H9 (cell line): ENCODE measurements around the gene VGLL3. TPM values are rescaled to one million over a fixed set of nuclear protein-coding genes. Genes with fewer than 3 reads are reported as not detected.

Experiments
- DNase-seq: peaks from one replicate; pipeline ENCODE4 v3.0.0-alpha.2; 2017
- H2AFZ ChIP-seq: one replicate; pipeline ENCODE4 v1.6.1; 2013; ENCODE audit warnings: mild to moderate bottlenecking, low read length, control low read depth, moderate library complexity
- H2AK5ac ChIP-seq: 2 replicates; pipeline ENCODE4 v1.6.1; 2013; ENCODE audit warnings: low read length, control low read depth, mixed read lengths; ENCODE audit not compliant: insufficient read length
- H2BK120ac ChIP-seq: one replicate; pipeline ENCODE4 v1.6.1; 2013; ENCODE audit warnings: low read depth, mild to moderate bottlenecking, low read length, control low read depth, inconsistent platforms; ENCODE audit not compliant: poor library complexity, severe bottlenecking
- H2BK12ac ChIP-seq: 2 replicates; pipeline ENCODE4 v1.6.1; 2013; ENCODE audit warnings: low read length, control low read depth, mixed read lengths, low read depth; ENCODE audit not compliant: insufficient read length
- H2BK15ac ChIP-seq: 2 replicates; pipeline ENCODE4 v1.6.1; 2013; ENCODE audit warnings: low read depth, low read length, control low read depth
- H2BK20ac ChIP-seq: one replicate; pipeline ENCODE4 v1.6.1; 2013; ENCODE audit warnings: low read depth, mild to moderate bottlenecking, low read length, control low read depth, inconsistent platforms; ENCODE audit not compliant: poor library complexity, severe bottlenecking
- H2BK5ac ChIP-seq: 2 replicates; pipeline ENCODE4 v1.6.1; 2013; ENCODE audit warnings: low read length, control low read depth, mixed read lengths; ENCODE audit not compliant: insufficient read length
- H3K14ac ChIP-seq: 2 replicates; pipeline ENCODE4 v1.6.1; 2013; ENCODE audit warnings: low read length, control low read depth; ENCODE audit not compliant: insufficient read depth
- H3K18ac ChIP-seq: 2 replicates; pipeline ENCODE4 v1.6.1; 2013; ENCODE audit warnings: low read depth, mild to moderate bottlenecking, mixed read lengths, low read length, control low read depth; ENCODE audit not compliant: insufficient read length
- H3K23ac ChIP-seq: 2 replicates; pipeline ENCODE4 v1.6.1; 2013; ENCODE audit warnings: low read length, control low read depth, mixed read lengths, low read depth; ENCODE audit not compliant: insufficient read length
- H3K23me2 ChIP-seq: 2 replicates; pipeline ENCODE4 v1.6.1; 2013; ENCODE audit warnings: low read depth, mild to moderate bottlenecking, mixed read lengths, low read length, control low read depth; ENCODE audit not compliant: insufficient read length, poor library complexity, severe bottlenecking
- H3K27ac ChIP-seq: 2 replicates; pipeline ENCODE4 v1.5.1; 2013; ENCODE audit warnings: low read length, control low read depth, mixed read lengths, low read depth; ENCODE audit not compliant: insufficient read length
- H3K27me3 ChIP-seq: 2 replicates; pipeline ENCODE4 v1.6.1; 2013; ENCODE audit warnings: low read length, control low read depth, inconsistent platforms; ENCODE audit not compliant: insufficient read depth
- H3K4ac ChIP-seq: 2 replicates; pipeline ENCODE4 v1.6.1; 2013; ENCODE audit warnings: low read depth, mild to moderate bottlenecking, control low read depth, inconsistent platforms, low read length, moderate library complexity
- H3K4me1 ChIP-seq: 2 replicates; pipeline ENCODE4 v1.6.1; 2013; ENCODE audit warnings: low read length, control low read depth, inconsistent platforms; ENCODE audit not compliant: insufficient read depth
- H3K4me2 ChIP-seq: 2 replicates; pipeline ENCODE4 v1.6.1; 2013; ENCODE audit warnings: low read length, control low read depth, mixed read lengths; ENCODE audit not compliant: insufficient read length, insufficient read depth
- H3K56ac ChIP-seq: 2 replicates; pipeline ENCODE4 v1.6.1; 2013; ENCODE audit warnings: low read depth, mild to moderate bottlenecking, mixed read lengths, low read length, control low read depth; ENCODE audit not compliant: insufficient read length
- H3K79me1 ChIP-seq: 2 replicates; pipeline ENCODE4 v1.6.1; 2013; ENCODE audit warnings: low read depth, mild to moderate bottlenecking, moderate library complexity, low read length, control low read depth, inconsistent platforms; ENCODE audit not compliant: insufficient read depth, poor library complexity, severe bottlenecking
- H3K79me2 ChIP-seq: 2 replicates; pipeline ENCODE4 v1.6.1; 2013; ENCODE audit warnings: low read length, control low read depth, inconsistent platforms; ENCODE audit not compliant: insufficient read depth
- H3K9ac ChIP-seq: 2 replicates; pipeline ENCODE4 v1.6.1; 2013; ENCODE audit warnings: low read length, control low read depth, mixed read lengths; ENCODE audit not compliant: insufficient read length; ENCODE audit errors: extremely low read depth
- H3K9me3 ChIP-seq: one replicate; pipeline ENCODE4 v1.6.1; 2013; ENCODE audit warnings: low read depth, low read length, inconsistent platforms; ENCODE audit not compliant: control insufficient read depth
- H3T11ph ChIP-seq: one replicate; pipeline ENCODE4 v1.6.1; 2013; ENCODE audit warnings: mild to moderate bottlenecking, low read length, control low read depth, inconsistent platforms
- H4K20me1 ChIP-seq: one replicate; pipeline ENCODE4 v1.6.1; 2013; ENCODE audit not compliant: control insufficient read depth, insufficient read length, insufficient read depth
- H4K5ac ChIP-seq: 2 replicates; pipeline ENCODE4 v1.6.1; 2013; ENCODE audit warnings: low read depth, mild to moderate bottlenecking, mixed read lengths, low read length, control low read depth; ENCODE audit not compliant: insufficient read length
- H4K8ac ChIP-seq: replicated peaks from 2 replicates; pipeline ENCODE4 v1.6.1; 2013; ENCODE audit warnings: low read length, control low read depth, mixed read lengths, low read depth; ENCODE audit not compliant: insufficient read length
- H4K91ac ChIP-seq: 2 replicates; pipeline ENCODE4 v1.6.1; 2013; ENCODE audit warnings: low read depth, mild to moderate bottlenecking, moderate library complexity, mixed read lengths, low read length, control low read depth; ENCODE audit not compliant: insufficient read length
- H3K27ac Mint-ChIP-seq, 3 experiments: 2 replicates in 2 of 3; 3 replicates in 1 of 3; pipeline ENCODE4 v1.8.0; 2020 to 2021; ENCODE audit warnings: mixed read lengths in 3 of 3, mild to moderate bottlenecking in 1 of 3, moderate library complexity in 1 of 3
- H3K27me3 Mint-ChIP-seq: 2 replicates; pipeline ENCODE4 v1.8.0; 2021; ENCODE audit warnings: low read depth, mild to moderate bottlenecking, moderate library complexity, mixed read lengths
- H3K36me3 Mint-ChIP-seq, 3 experiments: 2 replicates in 2 of 3; 3 replicates in 1 of 3; pipeline ENCODE4 v1.8.0; 2020 to 2021; ENCODE audit warnings: low read depth in 3 of 3, mixed read lengths in 3 of 3; ENCODE audit not compliant: insufficient read depth in 1 of 3
- H3K4me1 Mint-ChIP-seq, 2 experiments: 2 replicates each; pipeline ENCODE4 v1.8.0; 2020; ENCODE audit warnings: mixed read lengths in 2 of 2
- H3K4me3 Mint-ChIP-seq, 2 experiments: 2 replicates in 1 of 2; 3 replicates in 1 of 2; pipeline ENCODE4 v1.8.0; 2020 to 2021; ENCODE audit warnings: mild to moderate bottlenecking in 2 of 2, mixed read lengths in 2 of 2, moderate library complexity in 1 of 2
- H3K9me3 Mint-ChIP-seq, 2 experiments: 2 replicates in 1 of 2; 3 replicates in 1 of 2; pipeline ENCODE4 v1.8.0; 2020; ENCODE audit warnings: mild to moderate bottlenecking in 2 of 2, mixed read lengths in 2 of 2, moderate library complexity in 1 of 2
- CTCF ChIP-seq: fragments of 200-600 bp; sonication (generic); conservative IDR thresholded peaks from 3 replicates; pipeline ENCODE4 v1.8.0; 2021; ENCODE audit warnings: antibody characterized with exemption, mild to moderate bottlenecking
- WGBS: extraction: QIAGEN DNeasy Blood & Tissue Kit; methylation state at CpG from one replicate; pipeline ENCODE4 v1.1.7; 2013; ENCODE audit warnings: missing lambda C conversion rate, low lambda C conversion rate, mixed read lengths; ENCODE audit not compliant: insufficient read length; ENCODE audit errors: extremely low coverage; 5-methylcytosine and 5-hydroxymethylcytosine counted together
- total RNA-seq: library from RNA; stranded (reverse); gene quantifications from 2 replicates; pipeline ENCODE4 v1.2.1, GENCODE V29; 2021

Gene VGLL3
- total RNA-seq, 1 experiment from 2014 or later, result 19.7 TPM

DNA sequence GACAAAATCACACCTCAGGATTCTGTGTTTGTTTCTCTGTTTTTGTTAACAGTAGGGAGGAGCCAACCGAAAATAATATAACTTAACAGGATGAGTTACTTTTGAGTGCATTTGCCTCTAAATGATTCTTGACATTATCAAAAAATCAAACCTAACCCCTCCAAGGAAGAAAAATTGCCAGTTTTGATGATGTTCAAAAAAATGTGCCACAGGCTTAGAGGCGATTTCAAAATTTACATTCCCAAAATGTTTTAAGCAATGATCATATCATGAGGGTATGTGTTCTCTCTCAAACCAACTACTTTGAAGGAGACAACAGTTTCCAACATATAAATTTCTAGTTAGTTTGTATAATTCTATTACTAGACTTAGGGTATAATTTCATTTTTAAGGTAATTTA is 6.7 kb downstream of the VGLL3 start:
- Histone ChIP-seq H3K4ac (no peak overlapping the region), H2BK5ac (no peak overlapping the region), H3K18ac (no peak overlapping the region), H4K8ac (no peak overlapping the region), H3K56ac (no peak overlapping the region), H2BK120ac (no peak overlapping the region), H2BK20ac (no peak overlapping the region), H3K23me2 (no peaks in the 10 kb centered on the region), H3K4me2 (no peak overlapping the region), H3K9ac (no peak overlapping the region), H3K4me1 (no peaks in the 10 kb centered on the region), H3K79me2 (no peaks in the 10 kb centered on the region; the same call in 1 of the 2 replicates), H3K27ac (no peak overlapping the region), H3T11ph (no peak overlapping the region), H4K20me1 (no peaks in the 10 kb centered on the region), H3K23ac (no peak overlapping the region), H3K9me3 (no peaks in the 10 kb centered on the region), H4K91ac (no peak overlapping the region), H2BK12ac (no peak overlapping the region), H2AK5ac (no peak overlapping the region), H3K27me3 (no peaks in the 10 kb centered on the region), H2AFZ (no peak overlapping the region), H3K79me1 (no peaks in the 10 kb centered on the region), H2BK15ac (no peak overlapping the region), H4K5ac (no peak overlapping the region), H3K14ac (no peak overlapping the region)
- Mint-ChIP-seq H3K36me3 (no peaks in the 10 kb centered on the region), H3K4me3 (no peak overlapping the region), H3K27me3 (peaks cover 5% of the 10 kb centered on the region), H3K27ac (no peak overlapping the region), H3K9me3 (no peaks in the 10 kb centered on the region), H3K4me1 (peaks cover 3 to 5% of the 10 kb centered on the region in 2 experiments; a peak in 3 of 4 replicates)
- no peak for DNase-seq
- no peak for TF ChIP-seq CTCF
- no CpG with 5 or more reads among the region's 2 CpGs for WGBS
